Stimulated activated CD8-positive, alpha-beta memory T cell treated with anti-CD3 and anti-CD28 coated beads, Interleukin-12 subunit alpha, Interleukin-12 subunit beta, amount 100 ng/mL, for 1 hour (primary cell): ENCODE results near the gene OR4M1.
"Not testable (repeated sequence)": the region's sequence is repeated elsewhere in the genome, so short reads cannot be mapped to it uniquely, and the experiment has no call there.

Source experiments
- DNase-seq: peaks from one replicate; pipeline ENCODE4 v3.0.0-alpha.2; 2020; ENCODE audit warnings: low read depth

OR4M1 gene

GRCh38 chr14:19823178-19823577 lies 49.9 kb downstream of the OR4M1 start:
- DNase-seq = no peak

- DNase-seq = no peak
Observed at GRCh38 chr14:19823765-19824164, 50.5 kb downstream of the OR4M1 start.

- DNase-seq = not testable (repeated sequence)
Observed at GRCh38 chr14:19827626-19828244, 54.4 kb downstream of the OR4M1 start.

GRCh38 chr14:19828314-19828713 lies 55.0 kb downstream of the OR4M1 start:
- DNase-seq = no peak
